HG03103 (cell line): ENCODE data around the gene ABCD3.
"Not testable (repeated sequence)": the region's sequence is repeated elsewhere in the genome, so short reads cannot be mapped to it uniquely, and the experiment has no call there.

ENCODE experiments used
- ATAC-seq: cut with Tn5 transposase; IDR thresholded peaks from one replicate; pipeline ENCODE4 v1.9.1; 2021; ENCODE audit warnings: low read depth; ENCODE audit not compliant: unreplicated experiment

ABCD3 gene

DNA sequence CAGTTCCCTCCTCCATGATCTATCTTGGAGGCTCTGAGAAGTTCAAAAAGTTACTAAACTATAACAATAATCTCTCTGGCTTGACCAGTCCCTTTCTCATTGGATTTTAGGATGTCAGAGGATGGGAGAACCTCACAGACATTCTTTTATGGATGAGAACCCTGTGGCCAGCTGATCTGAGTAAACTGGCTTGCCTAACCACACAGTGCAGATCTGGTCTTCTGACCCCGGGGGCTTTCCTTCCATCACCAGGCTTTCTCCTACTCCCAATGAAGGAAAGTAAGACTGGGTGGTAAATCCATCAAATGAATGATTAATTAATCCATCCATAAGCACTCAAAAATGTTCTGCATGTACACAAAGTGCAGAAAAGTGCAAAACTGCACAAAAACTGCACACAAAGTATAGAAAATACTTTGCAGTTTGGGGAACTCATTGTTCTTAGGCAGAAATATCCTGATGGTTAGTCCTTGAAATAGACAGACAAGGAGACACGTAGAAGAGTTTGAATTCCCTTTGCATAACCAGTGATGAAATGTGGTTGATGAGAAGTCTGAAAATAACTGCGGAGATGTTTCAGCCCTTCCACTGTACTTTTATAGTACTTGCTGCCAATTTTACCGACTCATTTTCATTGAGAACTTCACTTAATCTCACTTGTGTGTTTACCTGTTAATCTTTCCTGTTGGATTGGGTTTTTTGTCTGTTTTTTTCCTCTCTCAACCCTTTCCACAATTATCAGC, 125.9 kb downstream of the ABCD3 start:
- ATAC-seq: no peak

DNA sequence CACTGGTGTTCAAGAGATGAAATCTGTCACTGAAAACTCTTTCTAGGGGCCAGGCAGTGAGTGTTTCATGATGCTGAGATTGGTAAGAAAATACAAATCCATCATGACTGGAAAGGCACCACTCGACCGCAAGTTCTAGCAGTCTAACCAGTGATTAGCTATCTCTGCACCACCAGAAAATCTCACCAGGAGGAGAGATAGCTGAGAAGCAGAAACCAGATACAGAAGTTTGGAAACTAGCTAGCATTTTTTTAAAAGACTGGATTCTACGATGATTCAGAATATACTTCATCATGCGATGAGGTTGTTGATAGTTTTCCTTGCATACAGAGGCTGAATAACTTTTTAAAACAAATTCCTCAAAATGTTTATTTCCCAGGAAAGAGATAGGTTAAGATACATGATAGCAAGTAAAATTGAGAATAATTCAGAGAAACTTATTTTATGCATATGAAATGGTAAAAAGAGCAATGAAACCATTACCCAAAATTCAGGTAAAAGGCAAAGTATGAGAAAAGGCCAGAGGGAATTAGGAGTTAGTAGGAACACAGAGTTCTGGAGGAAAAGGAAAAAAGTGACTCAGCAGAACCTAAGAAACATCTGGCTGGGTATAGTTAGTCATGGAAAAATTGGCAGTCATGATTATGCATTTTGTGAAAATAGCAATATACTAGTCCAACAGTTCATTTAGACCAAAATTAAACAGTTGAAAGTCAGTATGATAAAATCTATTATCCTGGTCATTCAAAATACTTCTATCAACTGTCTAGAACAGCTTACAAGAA, 126.7 kb downstream of the ABCD3 start:
- no peak for ATAC-seq

- ATAC-seq: no peak
Observed at GRCh38 chr1:94549706-94550105, 131.5 kb downstream of the ABCD3 start.

- no peak for ATAC-seq
Observed at GRCh38 chr1:94550396-94550795, 132.2 kb downstream of the ABCD3 start.

DNA sequence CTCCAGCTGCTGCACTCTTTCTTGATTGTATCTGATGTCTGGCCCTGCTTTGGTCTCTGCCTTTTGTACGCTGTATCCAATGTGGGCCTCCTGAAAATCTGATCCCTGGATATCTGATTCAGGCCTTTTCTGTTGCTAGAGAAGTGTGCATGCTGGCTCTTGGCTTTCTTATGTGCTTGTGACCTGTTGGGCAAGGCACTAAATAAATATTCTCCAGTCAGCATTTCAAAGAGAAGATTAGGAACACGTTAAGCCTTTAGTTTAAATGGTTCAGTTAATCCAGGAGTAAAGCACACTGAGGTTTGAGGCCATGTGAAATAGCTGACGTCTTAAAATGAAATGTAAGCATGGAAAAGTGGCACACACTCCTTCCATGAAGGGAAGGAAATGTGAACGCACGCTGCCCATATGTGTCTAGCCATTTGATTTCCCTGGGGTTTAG, 132.6 kb downstream of the ABCD3 start:
- no peak for ATAC-seq

GRCh38 chr1:94551449-94551848, 133.3 kb downstream of the ABCD3 start:
- ATAC-seq: no peak

DNA sequence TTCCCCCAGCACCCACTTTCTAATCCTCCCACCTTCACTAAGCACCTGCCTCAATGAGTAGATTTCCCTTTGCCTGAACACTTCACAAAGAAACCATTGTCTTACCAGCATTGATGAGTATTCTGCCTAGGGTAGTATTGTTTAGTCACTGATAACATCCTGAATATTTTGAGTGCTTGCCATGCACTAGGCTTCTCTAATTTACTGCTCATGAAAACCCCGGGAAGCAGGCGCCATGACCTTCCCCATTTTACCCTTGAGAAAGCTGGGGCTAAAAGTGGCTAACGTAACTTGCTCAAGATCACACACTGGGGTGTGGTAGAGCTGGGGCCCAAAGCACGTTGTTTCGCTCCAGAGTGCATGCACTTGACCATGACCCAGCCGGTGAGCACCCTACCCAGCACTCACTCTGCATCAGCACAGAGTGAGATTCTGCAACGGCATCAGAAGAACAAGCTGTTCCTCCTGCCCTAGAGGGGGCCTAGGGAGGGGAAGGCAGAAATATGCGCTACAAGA, 133.9 kb downstream of the ABCD3 start:
- no peak for ATAC-seq

DNA sequence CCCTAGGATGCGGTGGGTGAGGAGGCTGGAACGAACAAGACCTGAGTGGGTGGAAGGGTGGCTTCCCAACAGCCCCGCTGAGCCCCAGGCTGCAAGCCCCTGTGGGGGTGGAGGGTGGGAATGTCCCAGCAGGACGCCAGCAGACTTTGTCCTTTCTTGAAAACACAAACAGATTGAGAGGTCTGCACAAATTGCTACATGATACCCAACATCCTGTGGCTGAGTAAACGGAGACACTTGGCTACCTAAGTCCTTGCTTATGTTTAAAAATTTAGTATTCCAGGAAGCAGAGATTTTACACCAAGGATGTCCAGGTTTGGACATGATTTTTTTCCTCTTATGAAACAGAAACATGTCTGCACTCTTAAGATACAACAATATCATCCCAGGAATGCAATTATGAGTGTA, 135.1 kb downstream of the ABCD3 start:
- ATAC-seq: no peak

GRCh38 chr1:94553931-94554330, 135.7 kb downstream of the ABCD3 start:
- ATAC-seq: no peak

DNA sequence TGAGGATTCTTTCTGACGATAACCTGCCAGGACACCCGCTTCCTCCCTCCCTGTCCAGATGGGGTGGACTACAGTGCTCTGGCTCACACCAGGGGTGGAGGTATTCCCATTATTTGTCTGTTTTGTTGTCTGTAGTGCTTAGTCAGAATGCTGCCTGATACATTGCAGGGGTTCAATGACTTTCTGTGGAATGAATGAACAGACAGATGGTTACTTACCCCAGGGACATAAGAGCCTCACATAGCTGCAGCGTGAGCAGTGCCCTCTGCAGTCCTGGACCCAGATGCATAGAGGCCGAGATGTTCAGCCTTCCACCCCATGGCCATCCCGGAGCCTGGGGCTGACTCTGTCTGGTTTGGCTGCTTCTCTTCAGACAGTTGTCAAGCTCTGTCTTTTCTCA, 136.4 kb downstream of the ABCD3 start:
- ATAC-seq: no peak

- no peak for ATAC-seq
Observed at GRCh38 chr1:94555091-94555490, 136.9 kb downstream of the ABCD3 start.

DNA sequence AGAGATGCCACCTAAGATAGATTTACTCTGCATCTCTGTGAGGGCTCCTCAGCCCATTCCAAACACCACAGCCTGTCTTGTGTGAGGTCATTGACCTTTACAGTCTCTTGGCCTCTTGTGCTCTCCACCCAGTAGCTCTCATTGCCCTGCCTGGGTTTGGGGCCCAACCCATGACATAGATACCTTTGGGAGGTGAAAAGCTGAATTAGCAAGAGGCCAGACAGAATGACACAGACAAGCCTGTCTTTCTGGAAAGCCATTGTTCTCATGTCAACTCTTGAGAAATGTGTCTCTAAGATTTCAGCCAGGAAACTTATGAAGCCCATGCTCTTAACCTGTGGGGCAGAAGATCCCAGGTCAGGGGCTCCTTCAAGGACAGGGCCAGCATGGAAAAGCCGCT, 141.7 kb downstream of the ABCD3 start:
- no peak for ATAC-seq

DNA sequence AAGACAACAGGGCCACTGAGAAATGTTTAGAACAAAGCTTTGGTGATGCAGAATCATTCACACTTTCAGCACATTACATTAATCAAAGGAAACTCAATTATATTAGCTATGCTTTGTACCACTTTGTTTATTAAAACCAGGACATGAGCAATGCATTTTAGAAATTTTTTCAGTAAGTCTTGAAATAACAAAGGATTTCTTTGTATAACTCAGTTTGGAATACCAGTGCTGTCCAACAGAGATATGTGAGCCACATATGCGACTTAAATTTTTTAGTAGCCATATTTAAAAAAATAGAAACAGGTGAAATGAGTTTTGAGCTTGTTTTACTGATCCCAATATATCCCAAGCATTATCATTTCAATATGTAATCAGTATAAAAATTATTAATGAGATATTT, 142.1 kb downstream of the ABCD3 start:
- no peak for ATAC-seq

GRCh38 chr1:94562519-94563260, 144.5 kb downstream of the ABCD3 start:
- ATAC-seq: no peak

DNA sequence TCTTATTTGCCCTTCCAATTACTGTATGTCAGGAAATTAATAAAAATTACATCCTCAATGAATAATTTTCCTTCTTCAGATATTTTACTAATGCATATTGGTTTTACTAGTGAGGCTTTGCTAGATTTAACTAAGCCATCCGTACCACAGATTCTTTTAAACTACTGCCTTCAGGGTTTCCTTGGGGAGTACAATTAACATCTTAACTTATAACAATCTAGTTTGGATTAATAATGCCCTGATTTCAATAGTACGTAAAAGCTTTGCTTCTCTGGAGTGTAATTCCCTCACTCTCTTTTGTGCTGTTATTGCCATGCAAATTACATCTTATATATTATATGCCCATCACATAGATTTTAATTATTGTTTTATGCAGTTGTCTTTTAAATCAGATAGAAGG, 147.7 kb downstream of the ABCD3 start:
- ATAC-seq: no peak

- not testable (repeated sequence) for ATAC-seq
Observed at GRCh38 chr1:94566436-94566835, 148.2 kb downstream of the ABCD3 start.

DNA sequence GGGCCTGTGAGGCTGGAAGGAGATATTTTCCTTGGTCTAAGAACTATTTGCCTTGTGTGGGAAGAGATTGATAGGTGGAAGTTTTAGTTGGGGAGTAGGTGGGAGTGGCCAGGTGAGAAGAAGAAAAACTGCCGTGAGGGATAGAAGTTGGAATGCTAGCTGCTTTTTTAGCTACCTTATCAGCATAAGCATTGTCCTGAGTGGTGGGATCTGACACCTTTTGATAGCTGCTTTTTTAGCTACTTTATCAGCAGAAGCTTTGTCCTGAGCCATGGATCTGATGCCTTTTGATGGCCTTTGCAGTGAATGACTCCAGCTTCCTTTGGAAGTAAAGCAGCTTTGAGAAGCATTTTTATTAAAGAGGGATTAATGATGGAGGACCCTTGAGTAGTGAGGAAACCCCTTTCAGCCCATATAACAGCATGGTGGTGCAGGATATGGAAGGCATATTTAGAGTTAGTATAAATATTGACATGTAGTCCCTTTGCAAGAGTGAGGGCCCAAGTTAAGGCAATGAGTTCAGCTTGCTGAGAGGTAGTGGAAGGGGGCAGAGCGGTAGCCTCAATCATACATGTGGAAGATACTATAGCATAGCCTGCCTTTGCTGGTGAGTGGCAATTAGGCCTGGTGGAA, 149.9 kb downstream of the ABCD3 start:
- not testable (repeated sequence) for ATAC-seq
